Upper lobe of right lung (tissue), 1 donor: ENCODE data around the gene ACO2. TPM values are rescaled to one million over a fixed set of nuclear protein-coding genes. Genes with fewer than 3 reads are reported as not detected.

ENCODE experiments used
- ATAC-seq: fragments of 200-7000 bp; cut with Tn5 transposase; one replicate; pipeline ENCODE4 v1.9.1; 2020; ENCODE audit warnings: mild to moderate bottlenecking, moderate library complexity
- DNase-seq: peaks from one replicate; pipeline ENCODE4 v3.0.0-alpha.2; 2020
- H3K27ac ChIP-seq: fragments of 200-600 bp; one replicate; pipeline ENCODE4 v1.8.0; 2022
- H3K27me3 ChIP-seq: fragments of 200-600 bp; one replicate; pipeline ENCODE4 v1.8.0; 2022; ENCODE audit warnings: mild to moderate bottlenecking
- H3K36me3 ChIP-seq: fragments of 200-600 bp; one replicate; pipeline ENCODE4 v1.8.0; 2022
- H3K4me1 ChIP-seq: fragments of 200-600 bp; one replicate; pipeline ENCODE4 v1.8.0; 2022
- H3K4me3 ChIP-seq: fragments of 200-600 bp; one replicate; pipeline ENCODE4 v1.8.0; 2022; ENCODE audit warnings: mild to moderate bottlenecking
- H3K9me3 ChIP-seq: fragments of 200-600 bp; one replicate; pipeline ENCODE4 v1.8.0; 2022
- CTCF ChIP-seq: fragments of 200-600 bp; IDR thresholded peaks from one replicate; pipeline ENCODE4 v1.8.0; 2022; ENCODE audit warnings: antibody characterized with exemption
- intact Hi-C: fragments of 100-400 bp; cut with DNase I; formaldehyde crosslinking; loops from one replicate; pipeline ENCODE4 v1.11.0; 2022
- total RNA-seq: library from RNA; stranded (reverse); fragmentation: NEBNext Ultra II Directional; extraction: Animal tissue kit (Norgen Biotek cat#: 25700); gene quantifications from one replicate; pipeline ENCODE4 v1.2.1, GENCODE V29; 2021
- donor health status: DM: no; HTN: yes; CAD: no; lungs with severe emphysema.

ACO2 gene
- total RNA-seq, 1 donor from 2014 or later = 84.1 TPM

DNA sequence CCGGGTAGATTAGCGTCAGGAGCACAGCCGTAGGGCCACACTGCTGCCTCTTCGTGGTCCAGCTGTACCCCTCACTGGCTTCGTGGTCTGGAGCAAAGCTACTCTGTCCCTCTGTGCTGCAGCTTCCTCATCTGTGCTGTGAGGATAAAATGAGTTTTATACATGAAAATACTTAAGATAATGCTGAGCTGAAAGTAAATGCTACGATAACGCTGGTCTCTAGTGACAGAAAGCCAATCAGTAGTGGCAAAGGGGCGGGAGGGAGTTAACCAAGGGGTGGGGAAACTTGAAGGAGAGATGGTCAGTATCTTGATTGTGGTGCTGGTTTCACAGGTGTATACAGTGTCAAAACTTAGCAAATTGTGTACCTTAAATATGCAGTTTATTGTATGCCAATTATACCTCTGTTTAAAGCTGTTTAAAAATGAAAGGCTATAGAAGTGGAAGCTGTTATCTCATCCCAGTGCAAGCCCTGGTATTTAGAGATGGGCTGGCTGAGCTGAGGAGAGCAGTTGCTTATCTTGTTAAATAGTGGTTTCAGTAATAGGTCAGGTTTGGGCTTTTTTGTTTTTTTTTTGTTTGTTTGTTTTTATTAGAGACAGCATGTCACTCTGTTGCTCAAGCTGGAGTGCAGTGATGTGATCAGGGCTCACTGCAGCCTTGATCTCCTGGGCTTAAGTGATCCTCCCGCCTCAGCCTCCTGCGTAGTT, 36.7 kb downstream of the ACO2 start:
- TF ChIP-seq CTCF = no peak
- ATAC-seq (no peak), DNase-seq (no peak)
- H3K27ac ChIP-seq = no peak overlapping the region
- H3K36me3 ChIP-seq = peaks cover 71% of the 10 kb centered on the region
- H3K4me1 ChIP-seq = no peaks in the 10 kb centered on the region
- H3K4me3 ChIP-seq = no peak overlapping the region
- intact Hi-C loops = no loop called here
- H3K27me3 ChIP-seq = no peaks in the 10 kb centered on the region
- H3K9me3 ChIP-seq = no peaks in the 10 kb centered on the region

DNA sequence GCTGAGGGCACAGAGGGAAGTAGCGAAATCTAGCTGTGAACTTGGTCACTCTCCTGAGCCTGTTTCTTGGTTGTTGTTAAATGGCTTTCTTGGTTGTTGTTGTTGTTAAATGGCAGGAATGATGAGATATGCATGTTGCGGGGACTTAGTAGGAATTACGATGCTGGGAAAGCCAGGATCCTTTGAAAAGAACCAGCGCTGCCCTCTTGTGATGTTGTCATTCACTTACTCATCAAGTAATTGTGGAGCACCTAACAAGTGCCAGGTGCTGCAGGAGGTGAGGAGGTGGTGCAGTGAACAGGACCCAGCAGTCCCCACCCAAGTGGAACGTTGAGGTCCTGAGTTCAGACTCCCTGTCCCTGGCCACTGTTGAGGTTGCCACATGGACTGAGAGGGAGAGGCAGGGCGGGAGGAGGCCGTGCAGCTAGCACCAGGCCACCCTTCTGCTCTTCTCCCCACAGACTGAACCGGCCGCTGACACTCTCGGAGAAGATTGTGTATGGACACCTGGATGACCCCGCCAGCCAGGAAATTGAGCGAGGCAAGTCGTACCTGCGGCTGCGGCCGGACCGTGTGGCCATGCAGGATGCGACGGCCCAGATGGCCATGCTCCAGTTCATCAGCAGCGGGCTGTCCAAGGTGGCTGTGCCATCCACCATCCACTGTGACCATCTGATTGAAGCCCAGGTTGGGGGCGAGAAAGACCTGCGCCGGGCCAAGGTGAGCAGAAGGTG, 38.6 kb downstream of the ACO2 start:
- no peak for DNase-seq
- ATAC-seq = no peak
- Histone ChIP-seq H3K4me3 (no peak overlapping the region), H3K36me3 (peaks cover 70% of the 10 kb centered on the region), H3K27ac (no peak overlapping the region), H3K4me1 (no peaks in the 10 kb centered on the region), H3K9me3 (no peaks in the 10 kb centered on the region), H3K27me3 (no peaks in the 10 kb centered on the region)
- intact Hi-C loops = no loop called here
- TF ChIP-seq CTCF = no peak

DNA sequence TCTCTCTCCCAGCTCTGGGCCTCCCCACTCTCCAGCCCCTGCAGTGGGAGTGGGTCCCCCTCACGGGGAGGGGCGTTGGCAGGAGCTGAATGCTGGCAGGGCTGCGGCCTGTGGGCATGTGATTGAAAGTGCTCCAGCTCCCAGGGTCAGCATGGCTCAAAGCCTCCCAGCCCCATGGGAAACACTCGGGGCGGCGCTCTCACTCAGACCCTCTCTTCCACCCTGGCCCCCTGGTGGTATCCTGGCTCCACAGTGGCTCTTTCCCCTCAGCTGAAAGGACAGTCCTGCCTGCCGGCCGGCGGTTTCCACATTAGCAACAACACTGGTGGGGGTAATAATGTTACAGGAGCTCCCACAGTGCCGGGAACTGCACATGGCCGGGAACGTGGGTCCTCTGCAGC, 39.9 kb downstream of the ACO2 start:
- DNase-seq (no peak), ATAC-seq (no peak)
- H3K27ac ChIP-seq = no peak overlapping the region

GRCh38 chr22:41511521-41511968, 42.6 kb downstream of the ACO2 start:
- no peak for TF ChIP-seq CTCF
- Histone ChIP-seq H3K4me3 (no peak overlapping the region), H3K27ac (no peak overlapping the region), H3K4me1 (no peaks in the 10 kb centered on the region), H3K36me3 (peaks cover 87% of the 10 kb centered on the region), H3K27me3 (no peaks in the 10 kb centered on the region), H3K9me3 (no peaks in the 10 kb centered on the region)
- no peak for DNase-seq
- ATAC-seq = no peak
- intact Hi-C loops = no loop called here

More for the DNA sequence above, 39.9 kb downstream of the ACO2 start:
- no peaks in the 10 kb centered on the region for H3K4me1 ChIP-seq
- no peak for TF ChIP-seq CTCF
- intact Hi-C loops = no loop called here
- H3K36me3 ChIP-seq = peaks cover 72% of the 10 kb centered on the region
- no peaks in the 10 kb centered on the region for H3K9me3 ChIP-seq
- H3K4me3 ChIP-seq = no peak overlapping the region
- no peaks in the 10 kb centered on the region for H3K27me3 ChIP-seq

- ATAC-seq (no peak), DNase-seq (no peak)
- Histone ChIP-seq H3K36me3 (peaks cover 93% of the 10 kb centered on the region), H3K27ac (no peak overlapping the region), H3K9me3 (no peaks in the 10 kb centered on the region), H3K4me3 (no peak overlapping the region), H3K4me1 (no peaks in the 10 kb centered on the region), H3K27me3 (no peaks in the 10 kb centered on the region)
- intact Hi-C loops = no loop called here
- TF ChIP-seq CTCF = no peak
These were observed 43.7 kb downstream of the ACO2 start for GRCh38 chr22:41512421-41513194.
